Adrenal gland (tissue), 5 donors: Measurements from ENCODE around the gene AUNIP.

Experiments
- POLR2A ChIP-seq, 2 donors: fragments of 450-650 bp; IDR thresholded peaks; one replicate each; pipeline ENCODE4 v1.6.1; 2017; ENCODE audit warnings: antibody characterized with exemption in 2 of 2, mild to moderate bottlenecking in 2 of 2, moderate library complexity in 1 of 2
- TF ChIP-seq, protein P1 (sequence below), 6 experiments: fragments of 450-650 bp in 4 of 6; fragments of 200-600 bp in 2 of 6; sonication (generic) in 1 of 6; IDR thresholded peaks; 1 replicate in 5 of 6; 2 replicates in 1 of 6; pipeline versions ENCODE4 v1.5.1 to v1.8.0; 2016 to 2021; ENCODE audit warnings: antibody characterized with exemption in 6 of 6, mild to moderate bottlenecking in 2 of 6, moderate library complexity in 1 of 6
- donor health status: DM: no; HTN: no; CAD: no.

DNA sequence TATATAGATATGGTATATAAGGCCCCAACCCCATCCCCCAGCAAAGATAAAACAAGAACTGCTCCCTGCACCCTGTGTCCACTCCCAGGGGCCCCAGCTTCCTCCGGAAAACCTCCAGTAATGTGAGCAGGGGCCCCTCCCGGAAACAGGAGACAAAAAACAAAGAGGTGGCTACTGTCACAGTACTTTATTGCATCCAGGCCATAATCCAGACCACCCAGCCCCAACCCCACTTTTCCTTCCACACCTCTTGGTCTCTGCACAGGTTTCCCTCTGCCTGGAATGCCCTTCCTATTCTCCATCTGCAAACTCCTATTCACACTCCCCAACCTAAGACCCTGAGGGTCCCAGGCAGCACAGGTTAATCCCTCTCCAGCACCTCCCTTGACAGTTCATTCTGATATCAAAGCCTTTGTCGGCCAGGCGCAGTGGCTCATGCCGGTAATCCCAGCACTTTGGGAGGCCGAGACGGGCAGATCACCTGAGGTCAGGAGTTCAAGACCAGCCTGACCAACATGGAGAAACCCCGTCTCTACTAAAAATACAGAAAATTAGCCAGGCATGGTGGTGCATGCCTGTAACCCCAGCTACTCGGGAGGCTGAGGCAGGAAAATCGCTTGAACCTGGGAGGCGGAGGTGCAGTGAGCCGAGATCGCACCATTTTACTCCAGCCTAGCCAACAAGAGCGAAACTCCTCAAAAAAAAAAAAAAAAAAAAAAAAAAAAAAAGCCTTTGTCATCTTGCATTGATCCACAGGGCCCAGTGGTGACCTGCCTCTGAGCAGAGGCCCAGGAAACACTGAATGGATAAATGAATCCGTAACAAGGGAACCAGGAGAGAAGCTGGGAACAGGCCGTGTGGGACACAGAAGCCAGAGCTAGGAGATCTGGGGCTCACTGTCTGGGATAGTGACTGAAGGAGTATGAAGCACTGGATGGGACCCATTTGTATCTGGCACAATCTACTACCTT, 2.3 kb upstream of the AUNIP start:
- TF ChIP-seq, protein P1, sequence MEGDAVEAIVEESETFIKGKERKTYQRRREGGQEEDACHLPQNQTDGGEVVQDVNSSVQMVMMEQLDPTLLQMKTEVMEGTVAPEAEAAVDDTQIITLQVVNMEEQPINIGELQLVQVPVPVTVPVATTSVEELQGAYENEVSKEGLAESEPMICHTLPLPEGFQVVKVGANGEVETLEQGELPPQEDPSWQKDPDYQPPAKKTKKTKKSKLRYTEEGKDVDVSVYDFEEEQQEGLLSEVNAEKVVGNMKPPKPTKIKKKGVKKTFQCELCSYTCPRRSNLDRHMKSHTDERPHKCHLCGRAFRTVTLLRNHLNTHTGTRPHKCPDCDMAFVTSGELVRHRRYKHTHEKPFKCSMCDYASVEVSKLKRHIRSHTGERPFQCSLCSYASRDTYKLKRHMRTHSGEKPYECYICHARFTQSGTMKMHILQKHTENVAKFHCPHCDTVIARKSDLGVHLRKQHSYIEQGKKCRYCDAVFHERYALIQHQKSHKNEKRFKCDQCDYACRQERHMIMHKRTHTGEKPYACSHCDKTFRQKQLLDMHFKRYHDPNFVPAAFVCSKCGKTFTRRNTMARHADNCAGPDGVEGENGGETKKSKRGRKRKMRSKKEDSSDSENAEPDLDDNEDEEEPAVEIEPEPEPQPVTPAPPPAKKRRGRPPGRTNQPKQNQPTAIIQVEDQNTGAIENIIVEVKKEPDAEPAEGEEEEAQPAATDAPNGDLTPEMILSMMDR (IDR thresholded peaks at IDR 0.05): no peak
- no peak for TF ChIP-seq POLR2A (IDR thresholded peaks at IDR 0.05)
